ENCODE measurements around the gene CDR2.

The CDR2 gene

GRCh38 chr16:22328081-22328725, 46.2 kb downstream of the CDR2 start:
- peaks cover 0 to 90% (median 47%) of the 10 kb centered on the region in 11 experiments; a peak in 18 of 22 replicates for H4K20me1 ChIP-seq
- TF ChIP-seq Cebpa-rat (IDR thresholded peaks at IDR 0.05): no peak
- no peaks in the 10 kb centered on the region for H3K9me3 ChIP-seq (replicated peaks in 1 of 11)
- H3K4me1 ChIP-seq: peaks cover 0 to 20% (median 6%) of the 10 kb centered on the region in 10 experiments; a peak in 10 of 20 replicates
- no peak overlapping the region for H3K27ac ChIP-seq
- peaks cover 84 to 100% (median 99%) of the 10 kb centered on the region in 11 experiments for H3K36me3 ChIP-seq
- no peaks in the 10 kb centered on the region for H3K27me3 ChIP-seq
- H3K9ac ChIP-seq: no peak overlapping the region
- H3K4me2 ChIP-seq: no peak overlapping the region
- no peak overlapping the region for H3K4me3 ChIP-seq

- peaks cover 0 to 15% (median 6%) of the 10 kb centered on the region in 10 experiments; a peak in 10 of 20 replicates for H3K4me1 ChIP-seq
- no peak overlapping the region for H3K4me2 ChIP-seq
- H3K27me3 ChIP-seq: no peaks in the 10 kb centered on the region
- no peak for TF ChIP-seq Cebpa-rat (IDR thresholded peaks at IDR 0.05)
- no peak overlapping the region for H3K27ac ChIP-seq
- H4K20me1 ChIP-seq: peaks cover 0 to 97% (median 54%) of the 10 kb centered on the region in 11 experiments; a peak in 19 of 22 replicates
- H3K4me3 ChIP-seq: no peak overlapping the region
- H3K9ac ChIP-seq: no peak overlapping the region; a peak in 1 of 22 replicates
- H3K9me3 ChIP-seq (replicated peaks in 1 of 11): no peaks in the 10 kb centered on the region
- H3K36me3 ChIP-seq: peaks cover 84 to 100% (median 99%) of the 10 kb centered on the region in 11 experiments
Observed at GRCh38 chr16:22327446-22327775, 47.0 kb downstream of the CDR2 start.

- Histone ChIP-seq H3K36me3 (peaks cover 84 to 100% (median 99%) of the 10 kb centered on the region in 11 experiments), H3K9me3 (replicated peaks in 1 of 11) (no peaks in the 10 kb centered on the region), H3K9ac (no peak overlapping the region; a peak in 2 of 22 replicates), H3K27me3 (no peaks in the 10 kb centered on the region), H4K20me1 (peaks cover 0 to 97% (median 59%) of the 10 kb centered on the region in 11 experiments; a peak in 21 of 22 replicates), H3K4me3 (no peak overlapping the region), H3K4me2 (no peak overlapping the region), H3K27ac (no peak overlapping the region), H3K4me1 (peaks cover 0 to 15% (median 6%) of the 10 kb centered on the region in 10 experiments; a peak in 10 of 20 replicates)
- TF ChIP-seq Cebpa-rat (IDR thresholded peaks at IDR 0.05): no peak
Observed at GRCh38 chr16:22326771-22327445, 47.5 kb downstream of the CDR2 start.

GRCh38 chr16:22326369-22326652, 48.1 kb downstream of the CDR2 start:
- Histone ChIP-seq H3K27ac (no peak overlapping the region), H3K4me3 (no peak overlapping the region), H3K27me3 (no peaks in the 10 kb centered on the region), H3K9ac (no peak overlapping the region; a peak in 1 of 22 replicates), H4K20me1 (peaks cover 0 to 97% (median 65%) of the 10 kb centered on the region in 11 experiments; a peak in 21 of 22 replicates), H3K4me2 (no peak overlapping the region), H3K9me3 (replicated peaks in 1 of 11) (no peaks in the 10 kb centered on the region), H3K4me1 (peaks cover 0 to 15% (median 6%) of the 10 kb centered on the region in 10 experiments; a peak in 10 of 20 replicates), H3K36me3 (peaks cover 84 to 100% (median 99%) of the 10 kb centered on the region in 11 experiments)
- TF ChIP-seq Cebpa-rat (IDR thresholded peaks at IDR 0.05): no peak

- H3K4me1 ChIP-seq: peaks cover 0 to 14% (median 6%) of the 10 kb centered on the region in 10 experiments; a peak in 10 of 20 replicates
- no peak overlapping the region for H3K9ac ChIP-seq
- no peak overlapping the region for H3K27ac ChIP-seq
- no peak for TF ChIP-seq Cebpa-rat (IDR thresholded peaks at IDR 0.05)
- H3K4me2 ChIP-seq: no peak overlapping the region
- H3K27me3 ChIP-seq: no peaks in the 10 kb centered on the region
- peaks cover 83 to 100% (median 99%) of the 10 kb centered on the region in 11 experiments for H3K36me3 ChIP-seq
- H4K20me1 ChIP-seq: peaks cover 0 to 97% (median 70%) of the 10 kb centered on the region in 11 experiments; a peak in 21 of 22 replicates
- no peak overlapping the region for H3K4me3 ChIP-seq
- no peaks in the 10 kb centered on the region for H3K9me3 ChIP-seq (replicated peaks in 1 of 11)
Observed at GRCh38 chr16:22325598-22326368, 48.6 kb downstream of the CDR2 start.

- peaks cover 90 to 100% (median 99%) of the 10 kb centered on the region in 11 experiments for H3K36me3 ChIP-seq
- no peak for TF ChIP-seq Cebpa-rat (IDR thresholded peaks at IDR 0.05)
- no peak overlapping the region for H3K4me3 ChIP-seq
- H4K20me1 ChIP-seq: peaks cover 0 to 98% (median 76%) of the 10 kb centered on the region in 11 experiments; a peak in 21 of 22 replicates
- H3K9me3 ChIP-seq (replicated peaks in 1 of 11): no peaks in the 10 kb centered on the region
- no peak overlapping the region for H3K9ac ChIP-seq
- H3K27ac ChIP-seq: no peak overlapping the region
- H3K4me1 ChIP-seq: peaks cover 0 to 7% (median 1%) of the 10 kb centered on the region in 10 experiments; a peak in 10 of 20 replicates
- no peaks in the 10 kb centered on the region for H3K27me3 ChIP-seq
- no peak overlapping the region for H3K4me2 ChIP-seq
Observed at GRCh38 chr16:22324787-22325597, 49.4 kb downstream of the CDR2 start.

GRCh38 chr16:22323959-22324786, 50.2 kb downstream of the CDR2 start:
- Histone ChIP-seq H3K9me3 (replicated peaks in 1 of 11) (no peaks in the 10 kb centered on the region), H3K4me1 (no peaks in the 10 kb centered on the region; a peak in 1 of 20 replicates), H3K27me3 (no peaks in the 10 kb centered on the region), H3K4me2 (no peak overlapping the region), H4K20me1 (peaks cover 0 to 94% (median 73%) of the 10 kb centered on the region in 11 experiments; a peak in 21 of 22 replicates), H3K27ac (no peak overlapping the region), H3K36me3 (peaks cover 90 to 100% (median 99%) of the 10 kb centered on the region in 11 experiments), H3K9ac (no peak overlapping the region), H3K4me3 (no peak overlapping the region)
- no peak for TF ChIP-seq Cebpa-rat (IDR thresholded peaks at IDR 0.05)
